Bronchial epithelial cell (primary cell): Measurements from ENCODE around the gene POMP. TPM values are rescaled to one million over a fixed set of nuclear protein-coding genes. Genes with fewer than 3 reads are reported as not detected.

Experiments used
- DNase-seq: peaks from one replicate; pipeline ENCODE4 v3.0.0-alpha.2; 2010; ENCODE audit warnings: low read depth
- FAIRE-seq: peaks from 2 replicates; lab custom pipeline; 2011; peaks lifted over from hg19 to GRCh38; lab: Jason Lieb, UNC
- H3K27me3 ChIP-seq: 2 replicates; pipeline ENCODE4 v1.5.1; 2011; ENCODE audit warnings: low read length; ENCODE audit not compliant: control insufficient read depth, insufficient read depth
- H3K36me3 ChIP-seq: 2 replicates; pipeline ENCODE4 v1.5.1; 2011; ENCODE audit warnings: low read length; ENCODE audit not compliant: control insufficient read depth, insufficient read depth
- H3K4me3 ChIP-seq: 2 replicates; pipeline ENCODE4 v1.5.1; 2011; ENCODE audit warnings: mild to moderate bottlenecking, low read depth, low read length, control low read depth
- CTCF ChIP-seq: IDR thresholded peaks from 2 replicates; pipeline ENCODE4 v1.5.1; 2011; ENCODE audit warnings: mild to moderate bottlenecking, moderate library complexity, low read length, control low read depth, inconsistent platforms; ENCODE audit not compliant: insufficient read depth, severe bottlenecking
- total RNA-seq: library from RNA; depleted of rRNA; stranded (reverse); fragments of >200 nt; gene quantifications from 2 replicates; pipeline ENCODE4 v1.2.1, GENCODE V29; 2014

POMP gene
- total RNA-seq, 1 donor from 2014 or later, result 51.9 TPM

GRCh38 chr13:28640861-28641599, 17.9 kb upstream of the POMP start:
- Histone ChIP-seq H3K4me3 (no peak overlapping the region), H3K27me3 (no peaks in the 10 kb centered on the region), H3K36me3 (no peaks in the 10 kb centered on the region)
- no peak for FAIRE-seq
- TF ChIP-seq CTCF, result no peak
- no peak for DNase-seq

- Histone ChIP-seq H3K4me3 (no peak overlapping the region), H3K27me3 (no peaks in the 10 kb centered on the region), H3K36me3 (no peaks in the 10 kb centered on the region)
- FAIRE-seq (no peak), DNase-seq (no peak)
- TF ChIP-seq CTCF, result no peak
These were observed 17.4 kb upstream of the POMP start for GRCh38 chr13:28641600-28641926.

- Histone ChIP-seq H3K27me3 (no peaks in the 10 kb centered on the region), H3K4me3 (no peak overlapping the region), H3K36me3 (no peaks in the 10 kb centered on the region)
- TF ChIP-seq CTCF, result no peak
- no peak for FAIRE-seq
- no peak for DNase-seq
These were observed 8.6 kb upstream of the POMP start for GRCh38 chr13:28650284-28650683.

GRCh38 chr13:28651810-28652401, 7.0 kb upstream of the POMP start:
- FAIRE-seq (no peak), DNase-seq (peak; percentile 23)
- TF ChIP-seq CTCF, result no peak

GRCh38 chr13:28653111-28653510, 5.8 kb upstream of the POMP start:
- H3K36me3 ChIP-seq, result no peaks in the 10 kb centered on the region
- FAIRE-seq (no peak), DNase-seq (no peak)
- H3K4me3 ChIP-seq, result no peak overlapping the region
- H3K27me3 ChIP-seq, result no peaks in the 10 kb centered on the region
- no peak for TF ChIP-seq CTCF

More at GRCh38 chr13:28651810-28652401, 7.0 kb upstream of the POMP start:
- H3K4me3 ChIP-seq, result no peak overlapping the region
- no peaks in the 10 kb centered on the region for H3K36me3 ChIP-seq
- H3K27me3 ChIP-seq, result no peaks in the 10 kb centered on the region
